GM23338 (cell line): ENCODE results near the gene ADCY7.

ENCODE experiments used
- CREB1 ChIP-seq: fragments of 250-450 bp; sonication (Bioruptor Pico); IDR thresholded peaks from 2 replicates; pipeline ENCODE4 v1.5.0; 2020; ENCODE audit warnings: low read depth, mild to moderate bottlenecking, moderate library complexity
- EZH2 ChIP-seq: fragments of 200-600 bp; sonication (generic); IDR thresholded peaks from one replicate; pipeline ENCODE4 v1.8.0; 2017; ENCODE audit warnings: antibody characterized with exemption, mild to moderate bottlenecking, low read depth; ENCODE audit not compliant: unreplicated experiment
- EZH2phosphoT487 ChIP-seq: fragments of 200-600 bp; sonication (generic); IDR thresholded peaks from one replicate; pipeline ENCODE4 v1.8.1; 2018; ENCODE audit warnings: antibody characterized with exemption; ENCODE audit not compliant: unreplicated experiment
- POLR2AphosphoS5 ChIP-seq: IDR thresholded peaks from 2 replicates; pipeline ENCODE4 v1.6.1; 2016; ENCODE audit warnings: antibody characterized with exemption, low read depth
- STAT1 ChIP-seq: IDR thresholded peaks from one replicate; pipeline ENCODE4 v1.6.1; 2016; ENCODE audit warnings: antibody characterized with exemption; ENCODE audit not compliant: unreplicated experiment
- TF ChIP-seq, protein P1 (sequence below), 2 experiments: fragments of 200-600 bp in 1 of 2; sonication (generic) in 1 of 2; conservative IDR thresholded peaks; 2 replicates each; pipeline versions ENCODE4 v1.5.1 to v1.6.1; 2016 to 2017; ENCODE audit warnings: antibody characterized with exemption in 2 of 2, low read depth in 2 of 2, mild to moderate bottlenecking in 2 of 2, moderate library complexity in 1 of 2
- TF ChIP-seq, protein P2 (sequence below): IDR thresholded peaks from one replicate; pipeline ENCODE4 v1.6.1; 2018; ENCODE audit warnings: antibody characterized with exemption; ENCODE audit not compliant: unreplicated experiment

DNA sequence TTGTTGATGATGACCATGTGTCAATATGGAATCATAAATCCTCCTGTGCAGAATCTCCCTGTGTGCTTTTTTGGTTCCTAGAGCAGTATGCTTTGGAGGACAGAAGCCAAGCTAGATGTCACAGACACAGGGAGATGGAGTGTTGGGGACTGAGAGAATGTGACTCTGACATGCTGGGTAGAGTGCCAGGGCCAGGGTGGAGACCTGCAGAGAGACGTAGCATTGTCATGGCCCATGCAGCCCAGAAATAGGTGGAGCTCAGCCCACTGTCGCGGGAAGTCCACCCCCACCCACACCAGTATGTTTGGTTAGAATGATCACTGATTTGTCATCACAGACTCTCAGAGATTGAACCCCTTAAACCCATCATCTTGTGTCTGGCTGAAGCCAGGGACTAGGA lies 39.2 kb upstream of the ADCY7 start:
- TF ChIP-seq, protein P1, sequence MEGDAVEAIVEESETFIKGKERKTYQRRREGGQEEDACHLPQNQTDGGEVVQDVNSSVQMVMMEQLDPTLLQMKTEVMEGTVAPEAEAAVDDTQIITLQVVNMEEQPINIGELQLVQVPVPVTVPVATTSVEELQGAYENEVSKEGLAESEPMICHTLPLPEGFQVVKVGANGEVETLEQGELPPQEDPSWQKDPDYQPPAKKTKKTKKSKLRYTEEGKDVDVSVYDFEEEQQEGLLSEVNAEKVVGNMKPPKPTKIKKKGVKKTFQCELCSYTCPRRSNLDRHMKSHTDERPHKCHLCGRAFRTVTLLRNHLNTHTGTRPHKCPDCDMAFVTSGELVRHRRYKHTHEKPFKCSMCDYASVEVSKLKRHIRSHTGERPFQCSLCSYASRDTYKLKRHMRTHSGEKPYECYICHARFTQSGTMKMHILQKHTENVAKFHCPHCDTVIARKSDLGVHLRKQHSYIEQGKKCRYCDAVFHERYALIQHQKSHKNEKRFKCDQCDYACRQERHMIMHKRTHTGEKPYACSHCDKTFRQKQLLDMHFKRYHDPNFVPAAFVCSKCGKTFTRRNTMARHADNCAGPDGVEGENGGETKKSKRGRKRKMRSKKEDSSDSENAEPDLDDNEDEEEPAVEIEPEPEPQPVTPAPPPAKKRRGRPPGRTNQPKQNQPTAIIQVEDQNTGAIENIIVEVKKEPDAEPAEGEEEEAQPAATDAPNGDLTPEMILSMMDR (conservative IDR thresholded peaks at IDR 0.05; ENCODE audit: low read depth in 2 of 2) = no peak
- TF ChIP-seq POLR2AphosphoS5 (no peak), EZH2 (no peak), STAT1 (no peak), CREB1 (CRISPR knock-in tag) (no peak), EZH2phosphoT487 (no peak)
- TF ChIP-seq, protein P2, sequence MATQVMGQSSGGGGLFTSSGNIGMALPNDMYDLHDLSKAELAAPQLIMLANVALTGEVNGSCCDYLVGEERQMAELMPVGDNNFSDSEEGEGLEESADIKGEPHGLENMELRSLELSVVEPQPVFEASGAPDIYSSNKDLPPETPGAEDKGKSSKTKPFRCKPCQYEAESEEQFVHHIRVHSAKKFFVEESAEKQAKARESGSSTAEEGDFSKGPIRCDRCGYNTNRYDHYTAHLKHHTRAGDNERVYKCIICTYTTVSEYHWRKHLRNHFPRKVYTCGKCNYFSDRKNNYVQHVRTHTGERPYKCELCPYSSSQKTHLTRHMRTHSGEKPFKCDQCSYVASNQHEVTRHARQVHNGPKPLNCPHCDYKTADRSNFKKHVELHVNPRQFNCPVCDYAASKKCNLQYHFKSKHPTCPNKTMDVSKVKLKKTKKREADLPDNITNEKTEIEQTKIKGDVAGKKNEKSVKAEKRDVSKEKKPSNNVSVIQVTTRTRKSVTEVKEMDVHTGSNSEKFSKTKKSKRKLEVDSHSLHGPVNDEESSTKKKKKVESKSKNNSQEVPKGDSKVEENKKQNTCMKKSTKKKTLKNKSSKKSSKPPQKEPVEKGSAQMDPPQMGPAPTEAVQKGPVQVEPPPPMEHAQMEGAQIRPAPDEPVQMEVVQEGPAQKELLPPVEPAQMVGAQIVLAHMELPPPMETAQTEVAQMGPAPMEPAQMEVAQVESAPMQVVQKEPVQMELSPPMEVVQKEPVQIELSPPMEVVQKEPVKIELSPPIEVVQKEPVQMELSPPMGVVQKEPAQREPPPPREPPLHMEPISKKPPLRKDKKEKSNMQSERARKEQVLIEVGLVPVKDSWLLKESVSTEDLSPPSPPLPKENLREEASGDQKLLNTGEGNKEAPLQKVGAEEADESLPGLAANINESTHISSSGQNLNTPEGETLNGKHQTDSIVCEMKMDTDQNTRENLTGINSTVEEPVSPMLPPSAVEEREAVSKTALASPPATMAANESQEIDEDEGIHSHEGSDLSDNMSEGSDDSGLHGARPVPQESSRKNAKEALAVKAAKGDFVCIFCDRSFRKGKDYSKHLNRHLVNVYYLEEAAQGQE = no peak
